HG03575 (cell line): ENCODE results near the gene TAL2.
"Not testable (repeated sequence)": the region's sequence is repeated elsewhere in the genome, so short reads cannot be mapped to it uniquely, and the experiment has no call there.

Experiments used
- ATAC-seq: cut with Tn5 transposase; IDR thresholded peaks from one replicate; pipeline ENCODE4 v1.9.1; 2021; ENCODE audit not compliant: unreplicated experiment, insufficient number of reproducible peaks, low FRiP score; ENCODE audit errors: extremely low read depth

The TAL2 gene

GRCh38 chr9:105700668-105701067, 38.4 kb downstream of the TAL2 start:
- ATAC-seq, result no peak

GRCh38 chr9:105701145-105701544, 38.9 kb downstream of the TAL2 start:
- no peak for ATAC-seq

- no peak for ATAC-seq
These were observed 40.0 kb downstream of the TAL2 start for GRCh38 chr9:105702207-105702606.

GRCh38 chr9:105703638-105704037, 41.4 kb downstream of the TAL2 start:
- not testable (repeated sequence) for ATAC-seq

- ATAC-seq, result no peak
These were observed 43.9 kb downstream of the TAL2 start for GRCh38 chr9:105706156-105706555.

- ATAC-seq, result no peak
These were observed 46.1 kb downstream of the TAL2 start for GRCh38 chr9:105708405-105708804.

GRCh38 chr9:105710638-105711037, 48.4 kb downstream of the TAL2 start:
- ATAC-seq, result no peak

- ATAC-seq, result no peak
These were observed 49.6 kb downstream of the TAL2 start for GRCh38 chr9:105711867-105712266.

GRCh38 chr9:105712297-105712696, 50.0 kb downstream of the TAL2 start:
- no peak for ATAC-seq
